A673 (cell line): Measurements from ENCODE around the gene CLDN8. TPM values are rescaled to one million over a fixed set of nuclear protein-coding genes. Genes with fewer than 3 reads are reported as not detected.
A peak's percentile ranks its signal among the peaks of the same experiment; 100 is the strongest.

ENCODE experiments used
- BruUV-seq: library from RNA; stranded (reverse); fragments of 400-500 nt; replicated peaks from 2 replicates; lab custom pipeline; 2021; lab: Mats Ljungman, UMichigan
- CTCF ChIA-PET: fragments of 300-600 bp; sonication (Branson Sonifier 250); formaldehyde crosslinking; loops from one replicate; lab custom pipeline; 2022; ENCODE audit warnings: antibody characterized with exemption; lab: Charles Lee
- POLR2A ChIA-PET: fragments of 300-600 bp; sonication (Branson Sonifier 250); formaldehyde crosslinking; loops from one replicate; lab custom pipeline; 2022; ENCODE audit warnings: antibody characterized with exemption; ENCODE audit not compliant: low non-redundant PET; lab: Charles Lee
- DNase-seq: peaks from one replicate; pipeline ENCODE4 v3.0.0-alpha.2; 2015; ENCODE audit warnings: low spot score
- H3K27ac ChIP-seq: fragments of 200-600 bp; sonication (generic); 2 replicates; pipeline ENCODE4 v1.5.1; 2016; ENCODE audit warnings: mixed run types, low read depth, mild to moderate bottlenecking, mixed read lengths, antibody characterized with exemption, low read length; ENCODE audit not compliant: poor library complexity, severe bottlenecking
- H3K27me3 ChIP-seq: fragments of 200-600 bp; sonication (generic); replicated peaks from 2 replicates; pipeline ENCODE4 v1.6.1; 2017; ENCODE audit warnings: mixed run types, low read depth, mild to moderate bottlenecking, mixed read lengths, antibody characterized with exemption, low read length; ENCODE audit not compliant: insufficient read depth, poor library complexity
- H3K36me3 ChIP-seq: fragments of 200-600 bp; sonication (generic); 2 replicates; pipeline ENCODE4 v1.6.1; 2016; ENCODE audit warnings: mixed run types, mild to moderate bottlenecking, mixed read lengths, antibody characterized with exemption, low read length; ENCODE audit not compliant: insufficient read depth, poor library complexity, severe bottlenecking
- H3K4me1 ChIP-seq: fragments of 200-600 bp; sonication (generic); 2 replicates; pipeline ENCODE4 v1.6.1; 2017; ENCODE audit warnings: mixed run types, mild to moderate bottlenecking, mixed read lengths, antibody characterized with exemption, low read length; ENCODE audit not compliant: insufficient read depth, poor library complexity, severe bottlenecking
- H3K4me3 ChIP-seq: fragments of 200-600 bp; sonication (generic); 2 replicates; pipeline ENCODE4 v1.5.1; 2016; ENCODE audit warnings: low read depth, mixed run types, mild to moderate bottlenecking, mixed read lengths, low read length; ENCODE audit not compliant: poor library complexity, severe bottlenecking
- H3K9me3 ChIP-seq: fragments of 200-600 bp; sonication (generic); 2 replicates; pipeline ENCODE4 v1.6.1; 2016; ENCODE audit warnings: mixed run types, low read depth, mild to moderate bottlenecking, mixed read lengths, antibody characterized with exemption, low read length; ENCODE audit not compliant: poor library complexity, severe bottlenecking
- EZH2 ChIP-seq: fragments of 200-600 bp; sonication (generic); IDR thresholded peaks from 2 replicates; pipeline ENCODE4 v1.6.1; 2017; ENCODE audit warnings: borderline replicate concordance, low read depth, mild to moderate bottlenecking, mixed read lengths, antibody characterized with exemption, low read length; ENCODE audit not compliant: poor library complexity, severe bottlenecking
- intact Hi-C: fragments of 100-400 bp; cut with micrococcal nuclease; formaldehyde crosslinking; loops from one replicate; pipeline ENCODE4 v1.10.0; 2022; ENCODE audit not compliant: unreplicated experiment
- total RNA-seq: library from RNA; stranded (reverse); gene quantifications from 2 replicates; pipeline ENCODE4 v1.2.3, GENCODE V29; 2021
- TF ChIP-seq, protein P1 (sequence below): fragments of 300-800, 200-600 bp; sonication (generic); conservative IDR thresholded peaks from 2 replicates; pipeline ENCODE4 v1.5.1; 2017; ENCODE audit warnings: low read depth, mild to moderate bottlenecking, antibody characterized with exemption, low read length, moderate library complexity, mixed read lengths

The CLDN8 gene
- total RNA-seq, 1 experiment from 2014 or later = not detected

DNA sequence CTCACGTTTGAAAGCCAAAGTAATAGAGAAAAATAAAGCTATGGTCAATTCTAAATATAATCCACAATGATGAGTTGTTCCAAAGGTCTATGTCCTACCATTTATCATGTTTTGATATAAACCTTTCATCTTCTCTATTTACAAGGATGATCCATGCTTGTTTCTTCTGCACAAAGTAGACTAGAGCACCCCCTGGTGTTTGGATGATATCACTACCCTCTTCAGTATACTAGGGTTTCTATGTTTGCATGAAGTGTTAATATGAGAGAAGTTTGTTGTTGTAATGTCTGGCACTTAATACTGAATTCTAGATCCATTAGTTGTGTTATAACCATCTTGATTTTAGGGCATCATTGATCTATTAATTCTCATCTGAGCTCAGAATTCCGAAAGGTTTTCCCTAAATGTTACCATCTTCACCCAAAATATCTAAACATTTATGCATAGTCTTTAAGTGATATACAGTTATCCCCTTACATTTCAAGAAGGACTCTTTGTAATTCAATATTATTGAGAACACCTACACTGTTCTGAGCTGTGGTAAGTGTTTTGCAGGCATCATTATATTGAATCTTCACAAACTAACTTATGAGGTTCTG lies 21.1 kb downstream of the CLDN8 start:
- no peaks in the 10 kb centered on the region for H3K36me3 ChIP-seq
- BruUV-seq = no TSS peak
- DNase-seq = peak; percentile 75
- H3K4me1 ChIP-seq = no peaks in the 10 kb centered on the region
- H3K27me3 ChIP-seq = peaks cover 7% of the 10 kb centered on the region
- intact Hi-C loops = loop anchor here (2.0 to 5.0 kb wide), 3 partner anchors 122 to 252 kb away; no protein-coding TSS in a partner anchor
- ChIA-PET POLR2A (no interaction called here), CTCF (no interaction called here)
- no peak for TF ChIP-seq EZH2
- TF ChIP-seq, protein P1, sequence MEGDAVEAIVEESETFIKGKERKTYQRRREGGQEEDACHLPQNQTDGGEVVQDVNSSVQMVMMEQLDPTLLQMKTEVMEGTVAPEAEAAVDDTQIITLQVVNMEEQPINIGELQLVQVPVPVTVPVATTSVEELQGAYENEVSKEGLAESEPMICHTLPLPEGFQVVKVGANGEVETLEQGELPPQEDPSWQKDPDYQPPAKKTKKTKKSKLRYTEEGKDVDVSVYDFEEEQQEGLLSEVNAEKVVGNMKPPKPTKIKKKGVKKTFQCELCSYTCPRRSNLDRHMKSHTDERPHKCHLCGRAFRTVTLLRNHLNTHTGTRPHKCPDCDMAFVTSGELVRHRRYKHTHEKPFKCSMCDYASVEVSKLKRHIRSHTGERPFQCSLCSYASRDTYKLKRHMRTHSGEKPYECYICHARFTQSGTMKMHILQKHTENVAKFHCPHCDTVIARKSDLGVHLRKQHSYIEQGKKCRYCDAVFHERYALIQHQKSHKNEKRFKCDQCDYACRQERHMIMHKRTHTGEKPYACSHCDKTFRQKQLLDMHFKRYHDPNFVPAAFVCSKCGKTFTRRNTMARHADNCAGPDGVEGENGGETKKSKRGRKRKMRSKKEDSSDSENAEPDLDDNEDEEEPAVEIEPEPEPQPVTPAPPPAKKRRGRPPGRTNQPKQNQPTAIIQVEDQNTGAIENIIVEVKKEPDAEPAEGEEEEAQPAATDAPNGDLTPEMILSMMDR = peak; percentile 79
- H3K4me3 ChIP-seq = no peak overlapping the region
- H3K27ac ChIP-seq = no peak overlapping the region
- no peaks in the 10 kb centered on the region for H3K9me3 ChIP-seq

- TF ChIP-seq, protein P1 = no peak
- TF ChIP-seq EZH2 = no peak
- H3K4me1 ChIP-seq = no peaks in the 10 kb centered on the region
- ChIA-PET POLR2A (no interaction called here), CTCF (no interaction called here)
- no peak for DNase-seq
- no peaks in the 10 kb centered on the region for H3K9me3 ChIP-seq
- no peak overlapping the region for H3K4me3 ChIP-seq
- no TSS peak for BruUV-seq
- H3K27me3 ChIP-seq = peaks cover 7% of the 10 kb centered on the region
- intact Hi-C loops = loop anchor here (5.0 kb wide), 2 partner anchors 121 to 251 kb away; no protein-coding TSS in a partner anchor
- no peaks in the 10 kb centered on the region for H3K36me3 ChIP-seq
- no peak overlapping the region for H3K27ac ChIP-seq
These were observed 22.7 kb downstream of the CLDN8 start for GRCh38 chr21:30193201-30193600.

DNA sequence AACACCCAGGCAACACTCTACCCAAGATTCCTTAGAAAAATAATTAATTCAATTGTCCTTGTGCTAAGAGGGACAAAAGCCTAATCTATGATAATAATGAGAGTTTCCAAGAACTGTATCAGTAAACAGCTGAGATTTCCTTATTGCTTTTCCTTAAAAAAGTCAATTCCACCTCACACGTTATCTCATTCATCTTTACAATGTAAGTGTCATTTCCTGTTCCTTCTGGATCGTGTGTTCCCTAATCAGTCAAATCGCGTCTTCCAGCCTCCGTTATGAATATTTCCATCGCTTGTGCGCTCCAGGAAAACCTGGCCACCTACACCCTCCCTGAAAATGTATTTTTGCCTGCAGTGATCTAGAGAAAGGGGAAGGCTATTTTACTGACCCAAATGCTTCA lies 25.3 kb downstream of the CLDN8 start:
- peak; percentile 3 for DNase-seq
- Histone ChIP-seq H3K4me1 (no peaks in the 10 kb centered on the region), H3K36me3 (no peaks in the 10 kb centered on the region), H3K27ac (no peak overlapping the region), H3K27me3 (no peaks in the 10 kb centered on the region), H3K4me3 (no peak overlapping the region), H3K9me3 (no peaks in the 10 kb centered on the region)
- POLR2A ChIA-PET = no interaction called here
- intact Hi-C loops = loop anchor here (5.0 kb wide), 2 partner anchors 118 to 248 kb away; no protein-coding TSS in a partner anchor
- TF ChIP-seq, protein P1 = no peak
- no peak for TF ChIP-seq EZH2
- BruUV-seq = no TSS peak
- CTCF ChIA-PET = no interaction called here
